Hepatocyte (in vitro differentiated cells): ENCODE measurements around the gene TCN2. TPM values are rescaled to one million over a fixed set of nuclear protein-coding genes. Genes with fewer than 3 reads are reported as not detected.
A peak's percentile ranks its signal among the peaks of the same experiment; 100 is the strongest.

Source experiments
- DNase-seq: peaks from one replicate; pipeline ENCODE4 v3.0.0-alpha.2; 2016; ENCODE audit warnings: low spot score
- H2AFZ ChIP-seq: fragments of 200-600 bp; sonication (generic); 2 replicates; pipeline ENCODE4 v1.6.0; 2016; ENCODE audit warnings: antibody characterized with exemption, mild to moderate bottlenecking
- H3K27ac ChIP-seq: fragments of 200-600 bp; sonication (generic); 2 replicates; pipeline ENCODE4 v1.5.1; 2016; ENCODE audit warnings: mild to moderate bottlenecking
- H3K27me3 ChIP-seq: fragments of 200-600 bp; sonication (generic); 2 replicates; pipeline ENCODE4 v1.6.1; 2016
- H3K36me3 ChIP-seq: fragments of 200-600 bp; sonication (generic); replicated peaks from 2 replicates; pipeline ENCODE4 v1.5.1; 2016; ENCODE audit warnings: low read depth; ENCODE audit not compliant: insufficient read depth
- H3K4me1 ChIP-seq: fragments of 200-600 bp; sonication (generic); 2 replicates; pipeline ENCODE4 v1.5.1; 2016; ENCODE audit warnings: mild to moderate bottlenecking, moderate library complexity; ENCODE audit not compliant: insufficient read depth
- H3K4me2 ChIP-seq: fragments of 200-600 bp; sonication (generic); 2 replicates; pipeline ENCODE4 v1.6.0; 2016
- H3K4me3 ChIP-seq: fragments of 200-600 bp; sonication (generic); 2 replicates; pipeline ENCODE4 v1.5.1; 2016; ENCODE audit warnings: mild to moderate bottlenecking
- H3K79me2 ChIP-seq: fragments of 200-600 bp; sonication (generic); 2 replicates; pipeline ENCODE4 v1.6.0; 2017; ENCODE audit warnings: mild to moderate bottlenecking
- H3K9me2 ChIP-seq: fragments of 200-600 bp; sonication (generic); replicated peaks from 2 replicates; pipeline ENCODE4 v1.6.0; 2017; ENCODE audit warnings: mild to moderate bottlenecking; ENCODE audit not compliant: insufficient read depth
- H3K9me3 ChIP-seq: fragments of 200-600 bp; sonication (generic); 2 replicates; pipeline ENCODE4 v1.5.1; 2016; ENCODE audit warnings: low read depth, mild to moderate bottlenecking
- H4K20me1 ChIP-seq: fragments of 200-600 bp; sonication (generic); 2 replicates; pipeline ENCODE4 v1.6.0; 2016; ENCODE audit warnings: mild to moderate bottlenecking; ENCODE audit not compliant: insufficient read depth, poor library complexity, severe bottlenecking
- CTCF ChIP-seq: fragments of 200-600 bp; sonication (generic); IDR thresholded peaks from 2 replicates; pipeline ENCODE4 v1.5.1; 2016; ENCODE audit warnings: antibody characterized with exemption, mild to moderate bottlenecking; ENCODE audit not compliant: poor library complexity
- EZH2 ChIP-seq: fragments of 200-600 bp; sonication (generic); IDR thresholded peaks from 2 replicates; pipeline ENCODE4 v1.6.1; 2016; ENCODE audit warnings: antibody characterized with exemption, mild to moderate bottlenecking, borderline replicate concordance
- EZH2phosphoT487 ChIP-seq: fragments of 200-600 bp; sonication (generic); IDR thresholded peaks from one replicate; pipeline ENCODE4 v1.6.1; 2018; ENCODE audit warnings: antibody characterized with exemption, mild to moderate bottlenecking, low read depth, moderate library complexity; ENCODE audit not compliant: unreplicated experiment, severe bottlenecking
- WGBS: methylation state at CpG from one replicate; pipeline ENCODE4 v1.1.6; 2016; ENCODE audit warnings: low lambda C conversion rate; ENCODE audit errors: missing lambda C conversion rate; 5-methylcytosine and 5-hydroxymethylcytosine counted together
- polyA plus RNA-seq: library from polyadenylated mRNA; unstranded; fragments of >200 nt; fragmentation: Nextera tagmentation; extraction: Ambion mirVana; gene quantifications from 2 replicates; pipeline ENCODE4 v1.2.1, GENCODE V29; 2016
- total RNA-seq: library from RNA; depleted of rRNA; stranded (reverse); fragments of >200 nt; gene quantifications from 2 replicates; pipeline ENCODE4 v1.2.3, GENCODE V29; 2014

TCN2 gene
- total and polyA plus RNA-seq, 2 experiments from 2014 or later, result 28.8 to 39.3 TPM

GRCh38 chr22:30569674-30570202 lies 37.2 kb upstream of the TCN2 start:
- Histone ChIP-seq H3K36me3 (no peaks in the 10 kb centered on the region), H3K79me2 (peaks cover 5% of the 10 kb centered on the region), H3K4me1 (peaks cover 16% of the 10 kb centered on the region), H3K4me3 (no peak overlapping the region), H2AFZ (no peak overlapping the region), H3K27me3 (no peaks in the 10 kb centered on the region), H4K20me1 (no peaks in the 10 kb centered on the region), H3K9me3 (no peaks in the 10 kb centered on the region), H3K27ac (no peak overlapping the region), H3K9me2 (no peaks in the 10 kb centered on the region), H3K4me2 (no peak overlapping the region)
- no peak for DNase-seq
- 93% methylated on average over 10 of the region's 10 CpGs for WGBS
- TF ChIP-seq EZH2phosphoT487, result no peak
- no peak for TF ChIP-seq CTCF

- no peaks in the 10 kb centered on the region for H4K20me1 ChIP-seq
- peak overlapping the region; percentile 34 for H3K27ac ChIP-seq
- peaks cover 14% of the 10 kb centered on the region for H3K4me1 ChIP-seq
- H3K9me3 ChIP-seq, result no peaks in the 10 kb centered on the region
- peaks cover 5% of the 10 kb centered on the region for H3K79me2 ChIP-seq
- H3K4me3 ChIP-seq, result no peak overlapping the region
- no peak overlapping the region for H2AFZ ChIP-seq
- H3K9me2 ChIP-seq, result no peaks in the 10 kb centered on the region
- TF ChIP-seq EZH2 (no peak), CTCF (no peak), EZH2phosphoT487 (no peak)
- peak overlapping the region; percentile 95 for H3K4me2 ChIP-seq
- no peak for DNase-seq
- 90% methylated on average over 6 of the region's 6 CpGs for WGBS
- H3K27me3 ChIP-seq, result no peaks in the 10 kb centered on the region
- H3K36me3 ChIP-seq, result no peaks in the 10 kb centered on the region
These were observed 34.8 kb upstream of the TCN2 start for GRCh38 chr22:30572210-30572609.

- Histone ChIP-seq H3K27ac (peak overlapping the region; percentile 90), H3K79me2 (peaks cover 5% of the 10 kb centered on the region), H3K4me2 (peak overlapping the region; percentile 95), H3K9me3 (no peaks in the 10 kb centered on the region), H3K4me3 (no peak overlapping the region), H3K9me2 (no peaks in the 10 kb centered on the region), H2AFZ (no peak overlapping the region), H3K36me3 (no peaks in the 10 kb centered on the region), H4K20me1 (no peaks in the 10 kb centered on the region), H3K4me1 (peaks cover 14% of the 10 kb centered on the region), H3K27me3 (no peaks in the 10 kb centered on the region)
- peak; percentile 68 for DNase-seq
- TF ChIP-seq CTCF (no peak), EZH2phosphoT487 (no peak), EZH2 (no peak)
- WGBS, result 48% methylated on average over 12 of the region's 12 CpGs
These were observed 34.0 kb upstream of the TCN2 start for GRCh38 chr22:30572840-30573593.
